Hematopoietic multipotent progenitor cell treated with erythropoietin and hydrocortisone succinate and interleukin-3 and kit ligand, for 4 days (in vitro differentiated cells): ENCODE results near the gene HDGFL2.
A peak's percentile ranks its signal among the peaks of the same experiment; 100 is the strongest.

Source experiments
- DNase-seq: peaks from one replicate; pipeline ENCODE4 v3.0.0-alpha.2; 2015

Gene HDGFL2

DNA sequence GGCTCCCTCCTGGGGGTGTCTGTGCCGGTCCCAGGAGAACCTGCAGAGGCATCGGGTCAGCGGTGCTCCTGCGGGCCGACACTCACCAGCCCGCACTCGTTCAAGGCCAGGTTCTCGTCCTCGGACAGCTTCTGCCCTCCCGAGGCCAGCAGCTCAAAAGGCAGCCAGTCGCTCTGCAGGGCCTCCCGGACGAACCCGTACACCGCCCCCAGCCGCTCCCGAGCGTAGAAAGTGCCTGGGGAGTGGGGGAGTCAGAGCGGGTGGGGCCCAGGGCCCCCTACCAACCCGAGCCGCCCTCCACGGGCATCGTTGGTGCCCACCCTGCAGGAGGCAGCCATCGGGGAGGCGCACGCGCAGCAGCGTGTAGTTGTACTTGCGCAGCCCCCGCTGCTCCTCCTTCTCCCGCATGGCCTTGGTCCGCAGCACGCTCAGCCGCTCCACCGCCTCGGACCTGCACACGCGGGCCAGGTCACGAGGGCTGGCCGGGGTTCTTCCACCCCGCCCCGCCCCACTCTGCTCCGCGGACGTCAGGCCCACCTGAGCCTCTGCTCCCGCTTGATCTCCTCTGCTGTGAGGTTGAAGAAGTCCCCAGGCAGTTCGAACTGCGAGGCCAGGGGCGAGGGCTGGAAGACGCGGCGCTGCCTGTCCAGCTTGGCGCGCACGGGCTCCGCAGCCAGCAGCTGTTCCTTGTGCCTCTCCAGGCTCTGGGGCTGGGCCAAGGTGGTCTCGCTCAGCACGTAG is 26.0 kb upstream of the HDGFL2 start:
- no peak for DNase-seq

DNA sequence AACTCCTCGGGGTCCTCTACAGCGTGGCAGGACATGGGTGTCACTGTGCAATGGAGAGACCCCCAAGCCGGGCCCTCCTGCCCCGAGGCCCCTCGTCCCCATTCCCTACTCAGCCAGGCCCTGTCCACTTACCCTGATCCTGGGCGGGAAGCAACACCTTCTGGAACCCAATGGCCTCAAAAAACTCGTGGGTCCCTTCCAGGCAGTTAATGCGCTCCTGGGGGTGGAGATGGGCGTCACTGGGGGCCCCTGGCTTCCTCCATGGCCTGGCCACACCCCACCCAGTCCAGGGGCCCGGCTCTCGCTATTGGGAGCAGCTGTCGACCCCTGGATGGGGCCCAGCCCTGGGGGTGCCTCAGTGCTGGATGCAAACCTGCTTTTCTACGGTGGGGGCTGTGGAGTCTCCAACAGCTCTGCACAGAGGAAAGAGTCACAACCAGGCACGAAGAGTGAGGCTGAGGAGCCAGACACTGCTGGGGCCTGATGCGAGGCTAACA is 25.3 kb upstream of the HDGFL2 start:
- DNase-seq = no peak

DNA sequence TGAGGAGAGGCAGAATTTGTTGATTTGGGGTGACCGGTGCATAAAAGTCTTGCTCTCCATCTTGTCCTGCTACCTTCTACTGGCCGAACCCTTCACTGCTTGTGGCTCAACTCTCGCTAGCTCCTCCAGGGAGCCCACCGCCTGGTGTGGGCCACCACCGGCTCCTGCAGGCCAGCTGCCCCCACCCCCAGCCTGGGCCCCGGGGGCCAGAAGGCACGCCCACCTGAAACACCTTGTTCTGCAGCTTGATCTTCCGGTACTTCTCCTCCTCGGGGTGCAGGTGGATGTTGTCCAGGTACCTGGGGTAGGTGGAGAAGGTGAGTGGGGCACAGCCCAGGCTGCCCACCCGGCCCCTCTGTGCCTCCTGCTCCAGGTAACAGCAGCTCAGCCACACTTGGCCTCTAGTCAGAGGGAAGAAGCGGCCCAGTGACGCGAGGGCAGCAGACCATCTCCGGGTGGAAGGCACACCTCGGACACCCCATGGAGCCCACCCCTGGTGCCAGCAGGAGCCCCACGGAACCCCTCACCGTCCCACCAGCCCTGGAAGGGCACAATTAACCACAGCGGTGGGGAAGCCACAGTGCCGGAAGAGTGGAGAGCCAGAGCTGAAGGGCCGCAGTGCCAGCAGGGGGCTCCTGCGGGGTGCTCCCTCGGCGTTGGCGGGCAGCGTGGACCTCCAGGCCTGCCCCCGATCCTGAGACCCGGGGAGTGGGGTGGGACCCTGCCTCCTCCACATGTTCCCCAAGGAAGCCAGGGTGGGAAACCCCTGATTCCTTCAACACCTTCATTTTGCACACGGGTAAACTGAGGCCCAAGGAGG is 24.6 kb upstream of the HDGFL2 start:
- DNase-seq = no peak

DNA sequence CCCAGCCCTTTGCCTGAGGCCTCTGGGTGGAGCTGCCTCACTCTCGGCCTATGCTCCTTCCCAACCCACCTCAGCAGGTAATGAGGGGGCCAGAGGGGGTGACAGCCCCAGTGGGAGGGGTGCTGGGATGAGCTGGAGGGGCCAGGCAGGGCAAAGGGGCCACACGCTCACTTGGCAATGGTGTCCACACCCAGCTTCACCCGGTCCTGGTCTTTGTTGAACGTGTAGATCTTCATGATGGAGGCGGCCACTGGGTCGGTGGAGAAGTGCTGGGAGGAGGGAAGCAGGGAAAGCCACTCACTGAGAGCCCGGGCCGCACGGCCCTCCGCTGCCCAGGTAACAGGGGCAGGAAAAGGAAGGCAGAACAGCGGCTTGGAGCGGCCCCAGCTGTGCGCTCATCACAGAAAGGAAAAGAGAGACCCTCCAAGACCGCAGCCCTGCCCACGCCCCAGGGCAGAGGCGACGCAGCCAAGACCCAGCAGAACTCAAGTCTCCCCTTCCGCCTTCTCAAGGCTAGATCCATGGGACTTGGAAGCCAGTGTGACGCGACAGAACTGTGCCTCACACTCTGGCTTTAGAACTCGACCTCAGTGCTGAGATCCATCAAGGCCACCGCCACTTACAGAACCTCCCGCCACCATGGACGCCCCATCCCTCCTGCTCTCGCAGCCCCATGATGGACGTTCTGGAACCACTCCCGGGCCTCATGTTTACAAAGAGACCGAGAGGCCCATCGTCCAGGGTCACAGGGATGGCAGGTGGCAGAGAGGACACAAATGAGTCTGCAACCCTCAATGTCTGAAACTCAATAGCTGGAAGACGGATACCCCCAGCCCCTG is 23.7 kb upstream of the HDGFL2 start:
- DNase-seq = no peak

DNA sequence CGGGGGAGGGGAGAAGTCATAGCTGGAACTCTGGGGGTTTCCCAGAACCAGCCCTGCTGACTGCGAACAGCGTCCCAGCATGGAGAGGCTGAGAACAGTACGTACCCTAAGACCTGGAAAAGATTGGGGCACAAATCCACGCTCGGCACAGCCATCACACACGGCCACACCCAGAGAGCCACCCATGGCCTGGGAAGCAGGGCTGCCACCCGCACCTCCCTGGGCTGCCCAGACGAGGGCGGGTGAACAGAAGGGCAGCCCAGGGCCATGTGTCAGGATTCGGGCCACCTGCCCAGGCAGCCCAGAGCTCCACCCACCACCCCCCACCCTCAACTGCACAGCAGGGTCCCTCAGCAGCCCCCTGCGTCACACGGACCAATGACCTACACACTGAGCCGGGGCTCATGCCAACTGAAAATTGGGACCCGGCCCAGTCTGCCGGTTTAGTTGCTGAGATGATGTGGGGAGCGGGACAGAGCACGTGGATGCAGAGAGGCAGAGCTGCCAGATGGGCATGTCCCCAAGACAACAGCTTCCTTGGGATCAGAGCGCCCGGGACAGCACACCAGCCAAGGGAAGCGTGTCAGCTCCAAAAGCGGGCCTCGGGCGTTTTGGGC is 23.0 kb upstream of the HDGFL2 start:
- DNase-seq = no peak

DNA sequence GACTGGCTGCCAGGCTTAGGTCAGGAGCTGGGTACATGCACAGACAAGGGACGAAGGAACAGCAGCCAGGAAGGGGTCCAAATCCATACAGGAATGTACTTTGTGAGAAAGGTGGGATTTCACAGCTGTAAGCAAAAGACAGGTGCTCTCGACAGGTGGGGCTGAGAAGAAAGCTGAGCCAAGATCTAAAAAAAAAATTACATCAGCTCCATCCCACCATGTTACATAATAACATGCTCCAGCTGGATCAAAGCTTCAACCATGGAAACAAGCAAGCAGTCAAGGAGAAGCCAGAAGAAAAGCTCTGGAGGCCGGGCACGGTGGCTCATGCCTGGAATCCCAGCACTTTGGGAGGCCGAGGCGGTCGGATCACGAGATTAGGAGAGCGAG is 22.5 kb upstream of the HDGFL2 start:
- DNase-seq = no peak

DNA sequence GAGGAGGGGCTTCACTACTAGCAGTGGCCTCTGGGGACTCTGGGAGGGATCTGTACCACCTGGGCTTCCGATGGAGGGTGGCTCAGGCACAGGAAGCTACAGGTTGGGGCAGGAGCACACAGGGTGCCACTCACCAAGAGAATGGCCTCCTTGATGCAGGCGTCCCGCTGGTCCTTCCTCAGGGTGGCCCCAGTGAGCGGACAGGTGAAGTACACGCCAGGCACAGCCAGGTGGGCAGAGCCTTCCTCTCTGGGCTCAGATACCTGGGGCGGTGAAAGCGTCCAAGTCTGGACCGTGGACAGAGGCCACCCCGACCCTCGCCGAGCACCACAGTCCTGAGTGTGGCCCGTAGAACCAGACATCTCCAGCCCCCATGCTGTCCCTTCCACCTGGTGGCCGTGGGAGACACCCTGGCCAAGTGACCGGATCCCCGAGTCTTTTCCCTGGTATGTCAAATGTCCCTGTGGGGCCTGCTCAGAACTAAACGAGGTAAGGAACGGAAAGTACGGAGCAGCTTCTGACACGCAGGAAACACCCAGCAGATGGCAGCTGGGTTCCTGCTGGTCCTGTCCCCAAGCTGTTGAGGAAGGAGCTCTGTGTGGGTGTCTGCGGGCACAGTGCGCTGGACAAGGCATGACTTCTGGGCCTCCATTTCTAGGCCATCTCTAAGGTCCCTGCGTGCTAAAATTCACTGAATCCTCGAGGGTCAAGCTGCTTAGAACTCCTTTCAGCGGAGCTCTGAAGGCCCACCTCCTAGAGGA is 19.7 kb upstream of the HDGFL2 start:
- no peak for DNase-seq

DNA sequence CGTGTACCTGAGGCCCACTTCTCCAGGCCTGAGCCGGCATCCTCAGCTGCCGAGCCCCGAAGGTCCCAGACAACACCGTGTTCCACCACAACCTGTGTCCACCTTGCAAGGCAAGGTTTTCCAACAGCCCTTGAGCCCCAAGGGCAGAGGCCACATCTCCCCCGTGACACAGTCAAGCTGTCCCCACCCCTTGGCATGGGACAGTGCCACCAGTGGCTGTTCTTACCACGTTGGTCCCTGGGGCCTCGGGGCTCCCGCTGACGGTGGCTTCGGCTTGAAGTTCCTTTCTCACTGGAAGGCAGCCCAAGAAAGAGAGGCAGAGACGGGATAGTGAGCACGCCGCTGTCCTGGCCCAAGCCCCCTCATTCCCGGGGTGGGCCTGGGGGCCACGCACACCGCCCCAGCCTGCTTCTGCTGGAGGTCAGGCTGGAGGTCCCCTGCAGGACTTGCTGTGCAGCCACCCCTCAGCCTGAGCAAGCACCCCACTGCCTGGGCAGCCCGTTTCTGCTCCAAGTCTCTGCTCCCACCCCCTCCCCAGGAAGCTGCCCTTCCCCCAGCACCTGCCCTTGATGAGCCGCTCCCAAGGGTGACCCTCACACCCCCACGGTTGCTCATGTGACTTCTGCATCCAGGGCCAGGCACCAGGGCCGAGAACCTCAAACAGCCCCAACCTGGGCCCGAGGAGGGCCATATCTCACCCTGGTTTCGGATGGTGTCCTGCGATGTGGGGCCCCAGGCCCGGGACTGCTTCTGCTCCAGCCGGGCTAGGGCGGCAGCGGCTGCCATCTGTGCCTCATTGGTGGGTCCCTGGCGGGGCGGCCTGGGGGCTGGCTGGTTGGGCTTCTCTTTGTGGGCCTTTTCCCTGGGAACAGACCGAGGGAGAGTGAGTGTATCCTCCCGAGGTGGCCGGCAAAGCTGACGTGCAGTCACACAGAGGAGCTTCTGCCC is 18.6 kb upstream of the HDGFL2 start:
- DNase-seq = no peak

DNA sequence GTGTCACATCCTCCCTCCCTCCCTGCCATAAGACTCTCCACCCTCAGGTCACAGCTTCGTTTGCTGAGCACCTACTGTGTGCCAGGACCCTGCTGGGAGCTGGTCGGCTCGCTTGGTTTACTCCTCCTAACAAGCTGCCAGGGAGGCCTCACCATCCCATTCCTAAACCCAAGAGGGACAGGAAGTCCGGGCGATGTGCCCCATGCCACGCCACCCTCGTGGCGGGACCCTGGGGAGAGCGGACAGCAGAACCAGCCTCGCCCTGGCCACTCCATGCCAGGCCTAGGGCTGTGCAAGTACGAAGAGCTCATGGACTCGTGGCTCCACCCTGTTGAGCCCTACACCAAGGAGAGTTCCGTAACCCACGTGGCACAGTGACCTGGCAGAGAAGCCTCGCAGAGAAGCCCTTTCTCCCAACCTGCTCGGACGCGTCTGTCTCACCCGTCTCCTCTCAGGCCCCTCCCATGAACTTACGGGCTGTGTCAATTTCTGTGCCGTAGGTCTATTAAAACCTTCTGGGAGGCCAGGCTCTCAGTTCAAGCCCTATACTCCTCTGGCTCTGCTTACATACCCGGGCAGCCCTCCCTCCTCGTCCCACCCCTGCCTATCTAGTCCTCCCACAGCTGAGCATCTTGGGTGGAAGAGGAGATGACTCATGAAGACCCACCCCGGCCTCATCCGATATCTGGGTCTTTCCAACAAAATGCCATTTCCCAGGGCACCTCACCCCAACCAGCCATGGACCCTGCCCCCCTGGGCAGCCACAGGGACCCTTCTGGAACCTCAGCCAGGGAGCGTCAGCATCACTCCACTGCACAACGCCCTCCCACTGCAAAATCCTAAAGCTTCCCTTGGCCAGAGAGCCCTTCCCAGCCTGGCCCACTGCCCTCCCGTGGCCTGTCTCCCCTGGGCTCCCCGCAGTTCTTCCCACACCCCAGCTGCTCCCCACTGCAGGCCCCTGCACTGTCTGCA is 17.1 kb upstream of the HDGFL2 start:
- peak; percentile 91 for DNase-seq

DNA sequence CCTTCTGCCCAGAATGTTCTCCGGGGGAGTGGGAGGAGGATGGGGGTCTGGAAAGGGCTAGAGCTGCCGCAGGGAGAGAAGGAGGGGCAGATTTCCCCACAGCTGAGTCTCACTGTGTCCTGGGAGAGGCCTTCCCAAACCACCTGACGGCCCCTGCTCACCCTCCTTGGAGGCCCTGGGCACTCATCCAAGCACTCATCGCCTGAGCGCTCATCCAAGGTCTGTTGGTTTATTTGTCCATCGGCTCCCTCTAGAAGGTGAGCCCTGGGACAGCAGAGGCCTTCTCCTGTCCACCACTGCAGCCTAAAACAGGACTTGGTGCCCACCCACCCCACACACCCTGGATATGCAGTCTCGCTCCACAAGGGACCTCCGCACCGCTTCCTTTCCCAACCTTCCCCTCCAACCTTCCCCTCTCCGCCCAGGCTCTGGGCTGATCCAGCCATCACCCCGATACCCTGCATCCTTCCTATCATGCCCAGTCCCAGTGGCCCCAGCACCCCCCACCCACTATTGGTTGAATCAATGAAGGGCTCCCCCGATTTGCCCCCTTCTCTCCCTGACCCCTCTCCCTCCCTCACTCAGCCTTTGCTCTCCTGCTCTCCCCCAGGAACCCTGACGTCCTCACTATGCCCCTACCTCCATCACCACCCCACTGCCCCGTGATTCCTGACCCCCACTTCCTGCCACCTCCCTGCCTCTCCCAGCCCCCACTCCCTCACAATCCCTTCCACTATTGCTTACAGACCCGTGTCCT is 16.2 kb upstream of the HDGFL2 start:
- DNase-seq = peak; percentile 51

DNA sequence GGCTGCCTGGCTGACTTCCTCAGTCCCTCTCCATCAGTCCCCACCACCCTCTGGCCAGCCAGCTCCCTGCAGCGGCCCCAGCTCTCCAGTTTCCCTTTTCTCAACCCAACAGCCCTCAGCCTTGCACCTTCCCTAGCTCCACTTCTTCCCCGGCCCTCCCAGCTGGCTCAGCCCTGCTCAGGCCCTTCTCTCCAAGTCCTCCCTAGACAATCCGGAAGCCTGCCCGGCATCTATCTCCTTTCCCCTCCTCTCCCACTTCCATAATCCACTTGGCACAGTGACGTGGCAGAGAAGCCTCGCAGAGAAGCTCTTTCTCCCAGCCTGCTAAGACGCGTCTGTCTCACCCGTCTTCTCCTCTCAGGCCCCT is 15.6 kb upstream of the HDGFL2 start:
- DNase-seq = peak; percentile 65

DNA sequence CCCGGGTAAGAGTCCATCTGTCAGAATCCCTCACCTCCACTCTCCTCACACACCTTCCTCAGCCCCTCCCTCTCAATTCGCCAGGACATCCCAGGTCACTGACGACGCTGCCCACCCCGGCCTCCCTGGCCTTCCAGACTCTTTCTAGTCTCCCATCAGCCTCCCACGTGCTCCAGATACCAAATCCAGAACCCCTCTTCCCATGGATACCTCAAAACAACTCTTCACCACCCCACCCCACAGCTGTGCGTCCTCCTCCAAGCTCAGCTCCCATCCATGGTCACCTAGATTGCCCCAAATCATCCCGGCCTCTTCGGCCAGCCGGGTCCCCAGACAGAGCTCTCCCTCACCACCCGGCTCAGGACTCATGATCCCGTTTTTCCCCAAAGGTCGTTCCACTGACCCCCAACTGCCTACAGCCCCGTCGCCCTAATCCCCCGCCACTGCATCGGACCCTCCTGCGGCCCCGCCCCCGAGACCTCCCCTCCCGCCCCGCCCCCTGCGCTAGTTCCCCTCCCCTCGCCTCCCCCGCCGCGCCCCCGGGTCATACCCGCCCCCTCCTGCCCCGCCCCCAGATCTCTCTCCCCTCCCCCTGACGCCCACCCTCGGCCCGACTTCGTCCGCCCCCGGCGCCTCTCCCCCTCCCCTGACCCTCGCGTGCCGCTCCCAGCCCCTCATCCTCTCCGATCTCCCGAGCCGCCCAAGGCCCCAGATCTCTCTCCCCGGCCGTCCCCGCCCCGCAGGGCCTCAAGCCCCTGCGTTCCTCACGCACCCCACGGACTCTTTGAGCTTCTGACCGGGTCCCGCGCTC is 15.0 kb upstream of the HDGFL2 start:
- DNase-seq = peak; percentile 75

DNA sequence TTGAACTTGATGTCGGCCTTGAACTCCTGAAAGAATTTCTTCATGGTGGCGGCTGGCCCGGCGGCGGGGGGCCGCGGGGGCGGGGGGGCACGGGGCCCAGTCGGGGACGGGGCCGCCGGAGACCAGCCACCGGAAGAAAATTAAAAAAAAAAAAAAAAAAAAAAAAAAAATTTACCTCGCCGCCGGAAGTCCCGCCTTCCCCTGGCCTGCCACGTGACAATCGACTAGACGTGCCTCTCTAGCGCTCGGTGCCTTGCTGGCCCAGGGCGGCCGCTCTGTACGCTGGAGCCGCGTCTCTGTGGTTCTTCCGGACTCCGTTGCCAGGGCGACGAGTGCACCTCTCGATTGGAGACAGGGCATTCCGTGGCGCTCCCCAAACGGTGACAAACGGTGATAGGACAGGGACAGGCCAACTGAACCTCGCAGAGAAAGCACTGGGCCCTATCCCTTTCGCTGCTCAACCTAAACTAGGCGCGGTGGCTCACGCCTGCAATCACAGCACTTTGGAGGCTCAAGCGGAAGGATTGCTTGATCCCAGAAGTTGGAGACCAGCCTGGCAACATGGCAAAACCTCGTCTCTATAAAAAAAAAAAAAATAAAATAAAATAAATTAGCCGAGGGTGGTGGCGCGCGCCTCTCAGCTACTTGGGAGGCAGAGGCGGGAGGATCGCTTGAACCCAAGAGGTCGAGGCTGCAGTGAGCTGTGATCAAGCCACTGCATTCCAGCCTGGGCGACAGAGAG is 14.3 kb upstream of the HDGFL2 start, which contains the start of gene UBXN6:
Gene UBXN6 (minus strand): TSS at position 141 of the 742 bp plus-strand sequence. CDS start 97 bp downstream, at position 44.
- peak; percentile 99 for DNase-seq

DNA sequence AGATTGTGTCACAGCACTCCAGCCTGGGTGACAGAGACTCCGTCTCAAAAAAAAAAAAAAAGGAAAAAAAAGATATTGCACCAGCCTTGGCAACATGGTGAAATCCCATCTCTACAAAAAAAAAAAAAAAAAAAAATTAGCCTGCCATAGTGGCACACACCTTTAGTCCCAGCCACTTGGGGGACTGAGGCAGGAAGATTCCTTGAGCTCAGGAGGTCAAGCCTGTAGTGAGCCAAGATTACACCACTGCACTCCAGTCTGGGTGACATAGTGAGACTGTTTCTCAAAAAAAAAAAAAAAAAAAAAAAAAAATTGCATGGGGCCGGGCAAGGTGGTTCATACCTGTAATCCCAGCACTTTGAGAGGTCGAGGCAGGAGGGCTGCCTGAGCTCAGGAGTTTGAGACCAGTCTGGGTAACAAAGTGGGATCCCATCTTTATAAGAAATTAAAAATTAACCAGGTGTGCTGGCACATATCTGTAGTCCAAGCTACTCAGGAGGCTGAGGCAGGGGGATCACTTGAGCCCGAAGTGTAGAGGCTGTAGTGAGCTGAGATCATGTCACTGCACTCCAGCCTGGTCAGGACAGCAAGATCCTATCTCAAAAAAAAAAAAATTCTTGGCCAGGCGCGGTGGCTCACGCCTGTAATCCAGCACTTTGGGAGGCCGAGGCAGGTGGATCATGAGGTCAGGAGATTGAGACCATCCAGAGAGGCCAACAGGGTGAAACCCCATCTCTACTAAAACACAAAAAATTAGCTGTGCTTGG is 7.1 kb upstream of the HDGFL2 start:
- DNase-seq = no peak

DNA sequence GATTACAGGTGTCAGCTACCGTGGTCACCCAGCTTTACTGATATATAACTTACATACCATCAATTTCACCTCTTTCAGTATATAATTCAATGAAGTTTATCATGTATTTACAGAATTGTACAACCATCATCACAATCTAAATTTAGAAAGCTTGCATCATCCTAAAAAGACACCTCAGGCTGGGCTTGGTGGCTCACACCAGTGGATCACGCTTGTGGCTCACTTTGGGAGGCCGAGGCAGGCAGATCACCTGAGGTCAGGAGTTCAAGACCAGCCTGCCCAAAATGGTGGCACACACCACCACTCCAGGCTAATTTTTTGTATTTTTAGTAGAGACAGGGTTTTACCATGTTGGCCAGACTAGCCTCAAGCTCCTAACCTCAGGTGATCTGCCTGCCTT is 4.3 kb upstream of the HDGFL2 start:
- no peak for DNase-seq
